RWPE1 (cell line): ENCODE measurements around the gene IFNAR1.

Experiments used
- CTCF ChIA-PET: fragments of 350-600 bp; sonication (Branson Sonifier 250); formaldehyde crosslinking; extraction: SDS; loops from one replicate; lab custom pipeline; 2021; lab: Yijun Ruan, JAX
- POLR2A ChIA-PET: fragments of 400-600 bp; formaldehyde crosslinking; extraction: SDS; loops from one replicate; lab custom pipeline; 2020; ENCODE audit warnings: antibody characterized with exemption; ENCODE audit not compliant: low non-redundant PET; lab: Yijun Ruan, JAX
- DNase-seq: peaks from one replicate; pipeline ENCODE4 v3.0.0; 2012; ENCODE audit warnings: low spot score
- H3K27ac ChIP-seq: fragments of 450-650 bp; 2 replicates; pipeline ENCODE4 v1.5.1; 2017
- TF ChIP-seq, protein P1 (sequence below): fragments of 450-650 bp; conservative IDR thresholded peaks from 2 replicates; pipeline ENCODE4 v1.5.1; 2017; ENCODE audit warnings: low read depth, mild to moderate bottlenecking

The IFNAR1 gene

DNA sequence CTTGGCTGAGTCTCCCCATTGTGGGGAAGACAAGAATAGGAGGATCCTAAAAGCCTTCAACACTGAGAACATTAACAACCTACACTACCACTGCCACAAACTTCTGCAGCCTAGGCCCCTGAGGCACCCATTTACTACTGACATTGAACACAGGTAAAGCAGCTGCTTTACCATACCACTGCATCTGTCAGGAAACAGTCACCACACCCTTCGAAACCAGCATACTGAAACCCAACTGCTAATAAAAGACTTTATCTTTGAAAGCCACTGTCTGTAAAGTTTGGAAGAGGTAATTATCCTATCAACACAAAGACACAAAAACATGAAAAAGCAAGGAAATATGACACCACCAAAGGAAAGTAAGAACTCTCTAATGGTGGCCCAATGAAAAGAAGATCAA, 7.4 kb downstream of the IFNAR1 start:
- H3K27ac ChIP-seq = no peak overlapping the region
- TF ChIP-seq, protein P1, sequence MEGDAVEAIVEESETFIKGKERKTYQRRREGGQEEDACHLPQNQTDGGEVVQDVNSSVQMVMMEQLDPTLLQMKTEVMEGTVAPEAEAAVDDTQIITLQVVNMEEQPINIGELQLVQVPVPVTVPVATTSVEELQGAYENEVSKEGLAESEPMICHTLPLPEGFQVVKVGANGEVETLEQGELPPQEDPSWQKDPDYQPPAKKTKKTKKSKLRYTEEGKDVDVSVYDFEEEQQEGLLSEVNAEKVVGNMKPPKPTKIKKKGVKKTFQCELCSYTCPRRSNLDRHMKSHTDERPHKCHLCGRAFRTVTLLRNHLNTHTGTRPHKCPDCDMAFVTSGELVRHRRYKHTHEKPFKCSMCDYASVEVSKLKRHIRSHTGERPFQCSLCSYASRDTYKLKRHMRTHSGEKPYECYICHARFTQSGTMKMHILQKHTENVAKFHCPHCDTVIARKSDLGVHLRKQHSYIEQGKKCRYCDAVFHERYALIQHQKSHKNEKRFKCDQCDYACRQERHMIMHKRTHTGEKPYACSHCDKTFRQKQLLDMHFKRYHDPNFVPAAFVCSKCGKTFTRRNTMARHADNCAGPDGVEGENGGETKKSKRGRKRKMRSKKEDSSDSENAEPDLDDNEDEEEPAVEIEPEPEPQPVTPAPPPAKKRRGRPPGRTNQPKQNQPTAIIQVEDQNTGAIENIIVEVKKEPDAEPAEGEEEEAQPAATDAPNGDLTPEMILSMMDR = no peak
- ChIA-PET POLR2A (interaction anchor here (0.5 kb wide), 1 partner anchor 8 kb away, joined by 4 read pairs; no protein-coding TSS in a partner anchor), CTCF (no interaction called here)
- no peak for DNase-seq

- TF ChIP-seq, protein P1 = no peak
- POLR2A ChIA-PET = interaction anchor here (0.6 kb wide), 1 partner anchor 47 kb away, joined by 5 read pairs; no protein-coding TSS in a partner anchor
- no peak overlapping the region for H3K27ac ChIP-seq
- CTCF ChIA-PET = no interaction called here
- no peak for DNase-seq
Measured at GRCh38 chr21:33334191-33334590, 9.4 kb downstream of the IFNAR1 start.

DNA sequence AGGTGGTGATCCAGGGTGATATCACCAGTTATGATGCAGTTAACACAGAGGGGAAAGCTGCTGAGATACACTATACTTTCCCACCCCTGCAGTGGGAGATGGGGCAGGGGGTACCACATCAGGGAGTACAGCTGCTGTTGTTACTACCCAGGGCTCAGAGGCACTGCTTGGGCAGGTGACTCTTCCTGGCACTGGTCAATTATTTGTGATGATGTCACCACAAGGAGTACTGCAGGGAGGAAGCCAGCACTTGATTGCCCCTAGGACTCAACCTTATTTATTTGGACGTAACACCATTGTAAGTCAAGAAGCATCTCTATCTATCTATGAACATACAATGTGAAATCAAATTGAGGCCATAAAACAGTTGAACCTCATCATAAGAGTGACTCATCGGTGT, 10.1 kb downstream of the IFNAR1 start:
- ChIA-PET CTCF (interaction anchor here (0.7 kb wide), 1 partner anchor 16 kb away, joined by 3 read pairs; no protein-coding TSS in a partner anchor), POLR2A (no interaction called here)
- TF ChIP-seq, protein P1 = no peak
- H3K27ac ChIP-seq = no peak overlapping the region
- no peak for DNase-seq

- DNase-seq = no peak
- H3K27ac ChIP-seq = no peak overlapping the region
- TF ChIP-seq, protein P1 = no peak
- ChIA-PET CTCF (no interaction called here), POLR2A (interaction anchor here (0.5 to 0.7 kb wide), 2 partner anchors 61 to 71 kb away, joined by 7 to 13 read pairs; no protein-coding TSS in a partner anchor)
Measured at GRCh38 chr21:33339135-33339534, 14.4 kb downstream of the IFNAR1 start.

- TF ChIP-seq, protein P1 = no peak
- no peak overlapping the region for H3K27ac ChIP-seq
- ChIA-PET POLR2A (interaction anchor here (0.6 kb wide), 1 partner anchor 8 kb away, joined by 4 read pairs; no protein-coding TSS in a partner anchor), CTCF (interaction anchor here (0.6 kb wide), 1 partner anchor 492 kb away, joined by 3 read pairs; no protein-coding TSS in a partner anchor)
- no peak for DNase-seq
Measured at GRCh38 chr21:33339918-33340317, 15.1 kb downstream of the IFNAR1 start.

GRCh38 chr21:33345751-33346238, 21.0 kb downstream of the IFNAR1 start:
- no peak for DNase-seq
- CTCF ChIA-PET = interaction anchor here (0.6 to 1.6 kb wide), 3 partner anchors 15 to 931 kb away, joined by 3 to 6 read pairs (median 3); no protein-coding TSS in a partner anchor
- H3K27ac ChIP-seq = no peak overlapping the region
- POLR2A ChIA-PET = no interaction called here
- TF ChIP-seq, protein P1 = no peak
